Lower leg skin (tissue), 4 donors: ENCODE results near the gene S100A9. TPM values are rescaled to one million over a fixed set of nuclear protein-coding genes. Genes with fewer than 3 reads are reported as not detected.

Experiments used
- DNase-seq, 2 donors: peaks; one replicate each; pipeline ENCODE4 v3.0.0-alpha.2; 2019; ENCODE audit warnings: low spot score in 2 of 2
- H3K4me3 ChIP-seq: fragments of 200-600 bp; sonication (generic); 2 replicates; pipeline ENCODE4 v1.5.1; 2017; ENCODE audit warnings: mild to moderate bottlenecking, low read depth; ENCODE audit not compliant: poor library complexity, severe bottlenecking
- POLR2A ChIP-seq, 2 donors: fragments of 450-650 bp; IDR thresholded peaks; one replicate each; pipeline ENCODE4 v1.6.1; 2016 to 2017; ENCODE audit warnings: antibody characterized with exemption in 2 of 2, mild to moderate bottlenecking in 1 of 2, moderate library complexity in 1 of 2
- WGBS, 2 donors: methylation state at CpG; one replicate each; pipeline ENCODE4 v1.1.5; 2018; 5-methylcytosine and 5-hydroxymethylcytosine counted together
- intact Hi-C: fragments of 100-400 bp; cut with DNase I; formaldehyde crosslinking; loops from one replicate; pipeline ENCODE4 v1.15.0; 2023; ENCODE audit warnings: low total_unique reads
- total RNA-seq, 4 donors: library from RNA; depleted of rRNA; stranded (reverse); fragments of >200 nt; gene quantifications; one replicate each; pipeline ENCODE4 v1.1.0, GENCODE V29; 2016
- TF ChIP-seq, protein P1 (sequence below), 3 donors: fragments of 450-650 bp; IDR thresholded peaks; one replicate each; pipeline ENCODE4 v1.5.1; 2016; ENCODE audit warnings: antibody characterized with exemption in 3 of 3, mild to moderate bottlenecking in 3 of 3, moderate library complexity in 2 of 3

S100A9 gene
- total RNA-seq, 4 donors from 2014 or later, result 21.6 to 53.2 (median 31.3) TPM

- no peak overlapping the region for H3K4me3 ChIP-seq
- intact Hi-C loops, result no loop called here
- no peak for DNase-seq
- WGBS, 2 donors, result 90 to 92% methylated on average over 3 of the region's 3 CpGs
- TF ChIP-seq, protein P1, sequence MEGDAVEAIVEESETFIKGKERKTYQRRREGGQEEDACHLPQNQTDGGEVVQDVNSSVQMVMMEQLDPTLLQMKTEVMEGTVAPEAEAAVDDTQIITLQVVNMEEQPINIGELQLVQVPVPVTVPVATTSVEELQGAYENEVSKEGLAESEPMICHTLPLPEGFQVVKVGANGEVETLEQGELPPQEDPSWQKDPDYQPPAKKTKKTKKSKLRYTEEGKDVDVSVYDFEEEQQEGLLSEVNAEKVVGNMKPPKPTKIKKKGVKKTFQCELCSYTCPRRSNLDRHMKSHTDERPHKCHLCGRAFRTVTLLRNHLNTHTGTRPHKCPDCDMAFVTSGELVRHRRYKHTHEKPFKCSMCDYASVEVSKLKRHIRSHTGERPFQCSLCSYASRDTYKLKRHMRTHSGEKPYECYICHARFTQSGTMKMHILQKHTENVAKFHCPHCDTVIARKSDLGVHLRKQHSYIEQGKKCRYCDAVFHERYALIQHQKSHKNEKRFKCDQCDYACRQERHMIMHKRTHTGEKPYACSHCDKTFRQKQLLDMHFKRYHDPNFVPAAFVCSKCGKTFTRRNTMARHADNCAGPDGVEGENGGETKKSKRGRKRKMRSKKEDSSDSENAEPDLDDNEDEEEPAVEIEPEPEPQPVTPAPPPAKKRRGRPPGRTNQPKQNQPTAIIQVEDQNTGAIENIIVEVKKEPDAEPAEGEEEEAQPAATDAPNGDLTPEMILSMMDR (IDR thresholded peaks at IDR 0.05), result no peak
- TF ChIP-seq POLR2A (IDR thresholded peaks at IDR 0.05), result no peak
Observed at GRCh38 chr1:153358691-153358975, 979 bp downstream of the S100A9 start.

DNA sequence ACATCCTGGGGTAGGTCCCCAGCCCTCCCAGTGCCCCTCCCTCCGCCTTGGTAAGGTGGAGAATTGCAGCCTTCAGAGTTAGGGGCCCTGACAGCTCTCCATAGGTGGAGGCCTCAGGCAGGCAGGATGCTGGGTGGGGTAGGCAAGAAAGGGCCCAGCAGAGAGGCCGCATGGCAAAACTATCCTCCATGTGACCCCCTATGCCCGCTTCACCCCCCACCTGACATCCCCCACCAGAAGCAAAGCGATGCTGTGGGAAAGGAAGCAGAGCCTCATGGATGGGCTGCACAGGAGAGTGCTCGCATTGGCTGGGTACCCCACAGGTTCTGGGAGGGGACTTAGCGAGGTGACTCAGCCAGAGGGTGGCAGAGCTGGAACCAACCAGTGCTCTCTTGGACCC lies 1.6 kb downstream of the S100A9 start:
- no peak for DNase-seq
- no peak overlapping the region for H3K4me3 ChIP-seq
- TF ChIP-seq, protein P1 (IDR thresholded peaks at IDR 0.05), result no peak
- no peak for TF ChIP-seq POLR2A (IDR thresholded peaks at IDR 0.05)
- intact Hi-C loops, result no loop called here
- WGBS, 2 donors, result 93 to 94% methylated on average over 4 to 6 of the region's 6 CpGs

DNA sequence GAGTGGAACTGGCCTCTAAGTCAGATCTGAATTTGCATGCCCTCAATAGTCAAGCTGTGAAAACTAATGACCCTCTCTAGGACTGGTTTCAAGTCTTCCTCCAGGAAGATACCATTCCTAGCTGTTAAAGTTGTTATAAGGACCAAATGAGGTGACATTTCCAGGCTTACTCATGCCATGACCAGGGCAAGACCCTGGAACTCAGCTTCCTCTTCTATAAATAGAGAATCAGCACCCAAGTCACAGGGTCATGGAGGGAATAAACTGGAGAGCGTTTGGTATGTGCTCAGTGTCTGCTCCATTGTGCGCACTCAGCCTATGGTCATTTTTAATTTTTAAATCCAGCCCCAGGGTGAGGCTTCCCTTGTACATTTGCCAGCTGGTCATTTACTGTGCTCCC lies 2.5 kb downstream of the S100A9 start:
- WGBS, 2 donors, result 75 to 90% methylated on average over 2 of the region's 2 CpGs
- DNase-seq, result no peak
- H3K4me3 ChIP-seq, result no peak overlapping the region
- intact Hi-C loops, result no loop called here
- TF ChIP-seq, protein P1 (IDR thresholded peaks at IDR 0.05), result no peak

GRCh38 chr1:153360592-153361479 lies 3.2 kb downstream of the S100A9 start:
- intact Hi-C loops, result no loop called here
- no peak overlapping the region for H3K4me3 ChIP-seq
- no peak for TF ChIP-seq POLR2A (IDR thresholded peaks at IDR 0.05)
- TF ChIP-seq, protein P1 (IDR thresholded peaks at IDR 0.05), result no peak
- no peak for DNase-seq
- 90 to 91% methylated on average over 11 of the region's 11 CpGs for WGBS, 2 donors

- WGBS, 2 donors, result 77 to 85% methylated on average over 4 of the region's 4 CpGs
- DNase-seq, result peak in 1 of 2 donors; percentile 60
- no peak overlapping the region for H3K4me3 ChIP-seq
- intact Hi-C loops, result no loop called here
- TF ChIP-seq, protein P1 (IDR thresholded peaks at IDR 0.05), result no peak
- TF ChIP-seq POLR2A (IDR thresholded peaks at IDR 0.05), result no peak
Observed at GRCh38 chr1:153361480-153362109, 3.9 kb downstream of the S100A9 start.
